ENCODE measurements around the gene RAB40C. TPM values are rescaled to one million over a fixed set of nuclear protein-coding genes. Genes with fewer than 3 reads are reported as not detected.

RAB40C gene
- total RNA-seq, 2 experiments from 2014 or later = 8.9 to 9.6 TPM

- H3K27ac Mint-ChIP-seq = no peak overlapping the region
- peaks cover 5% of the 10 kb centered on the region for H3K36me3 Mint-ChIP-seq (ENCODE audit: low read depth)
- ChIA-PET POLR2A (no interaction called here), CTCF (interaction anchor here (1.1 kb wide), 1 partner anchor 39 kb away, joined by 4 read pairs; no protein-coding TSS in a partner anchor)
- ATAC-seq (peak; percentile 43), DNase-seq (peak; percentile 53)
- intact Hi-C loops (cut with DNase I, micrococcal nuclease) = no loop called here
- H3K9me3 Mint-ChIP-seq (ENCODE audit: low read depth) = no peaks in the 10 kb centered on the region
- H3K27me3 Mint-ChIP-seq = no peaks in the 10 kb centered on the region
- H3K4me1 Mint-ChIP-seq = peaks cover 15% of the 10 kb centered on the region
- H3K4me3 Mint-ChIP-seq = peak overlapping the region; percentile 75
These were observed 52.6 kb downstream of the RAB40C start for GRCh38 chr16:642189-643049.

- H3K36me3 Mint-ChIP-seq (ENCODE audit: low read depth) = peaks cover 5% of the 10 kb centered on the region
- H3K9me3 Mint-ChIP-seq (ENCODE audit: low read depth) = no peaks in the 10 kb centered on the region
- H3K4me1 Mint-ChIP-seq = peaks cover 15% of the 10 kb centered on the region
- H3K27ac Mint-ChIP-seq = no peak overlapping the region
- intact Hi-C loops (cut with DNase I, micrococcal nuclease) = no loop called here
- H3K4me3 Mint-ChIP-seq = peak overlapping the region; percentile 75
- ChIA-PET POLR2A (no interaction called here), CTCF (interaction anchor here (1.1 kb wide), 1 partner anchor 38 kb away, joined by 4 read pairs; no protein-coding TSS in a partner anchor)
- ATAC-seq = no peak
- DNase-seq = no peak
- H3K27me3 Mint-ChIP-seq = no peaks in the 10 kb centered on the region
These were observed 53.1 kb downstream of the RAB40C start for GRCh38 chr16:643050-643368.

- DNase-seq = no peak
- Mint-ChIP-seq H3K27me3 (no peaks in the 10 kb centered on the region), H3K4me1 (peaks cover 15% of the 10 kb centered on the region), H3K36me3 (ENCODE audit: low read depth) (peaks cover 5% of the 10 kb centered on the region), H3K9me3 (ENCODE audit: low read depth) (no peaks in the 10 kb centered on the region), H3K4me3 (peak overlapping the region; percentile 75), H3K27ac (no peak overlapping the region)
- intact Hi-C loops (cut with DNase I, micrococcal nuclease) = no loop called here
- ATAC-seq = no peak
- POLR2A ChIA-PET = no interaction called here
- CTCF ChIA-PET = no interaction called here
These were observed 54.7 kb downstream of the RAB40C start for GRCh38 chr16:644556-644955.

- Mint-ChIP-seq H3K36me3 (ENCODE audit: low read depth) (peaks cover 5% of the 10 kb centered on the region), H3K4me1 (peaks cover 19% of the 10 kb centered on the region), H3K4me3 (no peak overlapping the region), H3K9me3 (ENCODE audit: low read depth) (no peaks in the 10 kb centered on the region), H3K27me3 (no peaks in the 10 kb centered on the region), H3K27ac (no peak overlapping the region)
- ChIA-PET CTCF (no interaction called here), POLR2A (no interaction called here)
- no peak for ATAC-seq
- intact Hi-C loops (cut with DNase I, micrococcal nuclease) = no loop called here
- no peak for DNase-seq
These were observed 56.2 kb downstream of the RAB40C start for GRCh38 chr16:645852-646678.

GRCh38 chr16:646679-647172, 56.9 kb downstream of the RAB40C start:
- ChIA-PET POLR2A (interaction anchor here (1.5 kb wide), 1 partner anchor 13 kb away, joined by 3 read pairs; no protein-coding TSS in a partner anchor), CTCF (no interaction called here)
- Mint-ChIP-seq H3K4me1 (peaks cover 19% of the 10 kb centered on the region), H3K27me3 (no peaks in the 10 kb centered on the region), H3K9me3 (ENCODE audit: low read depth) (no peaks in the 10 kb centered on the region), H3K27ac (no peak overlapping the region), H3K4me3 (no peak overlapping the region), H3K36me3 (ENCODE audit: low read depth) (peaks cover 5% of the 10 kb centered on the region)
- no peak for ATAC-seq
- intact Hi-C loops (cut with DNase I, micrococcal nuclease) = no loop called here
- DNase-seq = no peak

- intact Hi-C loops (cut with DNase I, micrococcal nuclease) = no loop called here
- H3K27me3 Mint-ChIP-seq = no peaks in the 10 kb centered on the region
- no peak overlapping the region for H3K27ac Mint-ChIP-seq
- peaks cover 19% of the 10 kb centered on the region for H3K4me1 Mint-ChIP-seq
- H3K36me3 Mint-ChIP-seq (ENCODE audit: low read depth) = peaks cover 5% of the 10 kb centered on the region
- H3K4me3 Mint-ChIP-seq = no peak overlapping the region
- no peak for DNase-seq
- POLR2A ChIA-PET = interaction anchor here (1.5 kb wide), 1 partner anchor 12 kb away, joined by 3 read pairs; no protein-coding TSS in a partner anchor
- no peaks in the 10 kb centered on the region for H3K9me3 Mint-ChIP-seq (ENCODE audit: low read depth)
- no peak for ATAC-seq
- CTCF ChIA-PET = interaction anchor here (1.0 to 2.4 kb wide), 6 partner anchors 9 to 39 kb away, joined by 3 to 9 read pairs (median 4); partner anchors contain the start of gene METTL26
These were observed 57.5 kb downstream of the RAB40C start for GRCh38 chr16:647173-647902.

- intact Hi-C loops (cut with DNase I, micrococcal nuclease) = no loop called here
- H3K9me3 Mint-ChIP-seq (ENCODE audit: low read depth) = no peaks in the 10 kb centered on the region
These were observed 58.4 kb downstream of the RAB40C start for GRCh38 chr16:648071-648780.

GRCh38 chr16:648781-649589, 59.1 kb downstream of the RAB40C start, which contains the start of gene WDR90:
WDR90 (plus strand) TSS chr16:649365; CDS start chr16:649417, 52 bp downstream.
- ATAC-seq = peak; percentile 92
- DNase-seq = peak; percentile 96
- POLR2A ChIA-PET = interaction anchor here (0.6 to 1.2 kb wide), 2 partner anchors 10 to 13 kb away, joined by 3 to 4 read pairs; partner anchors contain the start of gene METTL26
- Mint-ChIP-seq H3K36me3 (ENCODE audit: low read depth) (peaks cover 5% of the 10 kb centered on the region), H3K4me3 (peak within 1 kb of the TSS; percentile 81), H3K27me3 (no peaks in the 10 kb centered on the region), H3K27ac (peak within 1 kb of the TSS; percentile 73), H3K4me1 (peaks cover 15% of the 10 kb centered on the region), H3K9me3 (ENCODE audit: low read depth) (no peaks in the 10 kb centered on the region)
- CTCF ChIA-PET = interaction anchor here (0.6 to 2.4 kb wide), 7 partner anchors 11 to 426 kb away, joined by 3 to 9 read pairs (median 4); partner anchors contain the start of gene METTL26
- intact Hi-C loops (cut with DNase I, micrococcal nuclease) = loop anchor here in 1 of 2 experiments (1.0 kb wide), 9 partner anchors 8 to 139 kb away; partner anchors contain the start of genes CAPN15, CHTF18, MCRIP2 and METTL26

More at GRCh38 chr16:648071-648780, 58.4 kb downstream of the RAB40C start:
- ATAC-seq = peak; percentile 57
- ChIA-PET POLR2A (interaction anchor here (1.5 kb wide), 1 partner anchor 11 kb away, joined by 3 read pairs; no protein-coding TSS in a partner anchor), CTCF (interaction anchor here (1.0 to 2.4 kb wide), 6 partner anchors 8 to 40 kb away, joined by 3 to 9 read pairs (median 4); partner anchors contain the start of gene METTL26)
- no peaks in the 10 kb centered on the region for H3K27me3 Mint-ChIP-seq
- peak overlapping the region; percentile 73 for H3K27ac Mint-ChIP-seq
- H3K4me3 Mint-ChIP-seq = peak overlapping the region; percentile 81
- DNase-seq = peak; percentile 79
- H3K4me1 Mint-ChIP-seq = peaks cover 19% of the 10 kb centered on the region
- peaks cover 5% of the 10 kb centered on the region for H3K36me3 Mint-ChIP-seq (ENCODE audit: low read depth)

- H3K27ac Mint-ChIP-seq = no peak overlapping the region
- ChIA-PET CTCF (interaction anchor here (0.6 to 2.4 kb wide), 5 partner anchors 11 to 427 kb away, joined by 3 to 9 read pairs (median 3); no protein-coding TSS in a partner anchor), POLR2A (interaction anchor here (0.6 to 1.2 kb wide), 2 partner anchors 9 to 13 kb away, joined by 3 to 4 read pairs; partner anchors contain the start of gene METTL26)
- intact Hi-C loops (cut with DNase I, micrococcal nuclease) = loop anchor here in 1 of 2 experiments (1.0 kb wide), 9 partner anchors 8 to 139 kb away; partner anchors contain the start of genes CAPN15, CHTF18, MCRIP2 and METTL26
- ATAC-seq (peak; percentile 11), DNase-seq (peak; percentile 37)
- no peaks in the 10 kb centered on the region for H3K9me3 Mint-ChIP-seq (ENCODE audit: low read depth)
- H3K36me3 Mint-ChIP-seq (ENCODE audit: low read depth) = peaks cover 2% of the 10 kb centered on the region
- peaks cover 9% of the 10 kb centered on the region for H3K4me1 Mint-ChIP-seq
- H3K27me3 Mint-ChIP-seq = no peaks in the 10 kb centered on the region
- peak overlapping the region; percentile 71 for H3K4me3 Mint-ChIP-seq
These were observed 59.8 kb downstream of the RAB40C start for GRCh38 chr16:649631-650030.

Data from activated CD4-positive, alpha-beta T cell treated with anti-CD3 and anti-CD28 coated beads for 36 hours (primary cell).